HepG2 (cell line): ENCODE results near the gene PCYT2. TPM values are rescaled to one million over a fixed set of nuclear protein-coding genes. Genes with fewer than 3 reads are reported as not detected.

Experiments used
- EED ChIP-seq: sonication (generic); formaldehyde crosslinking; IDR thresholded peaks from 2 replicates; pipeline ENCODE4 v1.5.0; 2020; ENCODE audit warnings: mild to moderate bottlenecking, missing genetic modification reagents
- HMGXB3 ChIP-seq: sonication (generic); formaldehyde crosslinking; IDR thresholded peaks from 2 replicates; pipeline ENCODE4 v1.4.0; 2020; ENCODE audit warnings: missing genetic modification reagents, borderline replicate concordance
- HOXA9 ChIP-seq: sonication (generic); formaldehyde crosslinking; IDR thresholded peaks from 2 replicates; pipeline ENCODE4 v1.8.1; 2022; ENCODE audit warnings: missing genetic modification reagents, mild to moderate bottlenecking, moderate library complexity, borderline replicate concordance
- NCOA1 ChIP-seq: sonication (generic); formaldehyde crosslinking; IDR thresholded peaks from 2 replicates; pipeline ENCODE4 v1.9.0; 2021; ENCODE audit warnings: missing genetic modification reagents
- TRIM24 ChIP-seq: sonication (generic); formaldehyde crosslinking; IDR thresholded peaks from 2 replicates; pipeline ENCODE4 v1.8.0; 2022; ENCODE audit warnings: mild to moderate bottlenecking, missing genetic modification reagents
- YEATS4 ChIP-seq: sonication (generic); formaldehyde crosslinking; IDR thresholded peaks from 2 replicates; pipeline ENCODE4 v1.4.0; 2020; ENCODE audit warnings: missing genetic modification reagents, borderline replicate concordance
- ZNF235 ChIP-seq: sonication (generic); formaldehyde crosslinking; IDR thresholded peaks from 2 replicates; pipeline ENCODE4 v1.8.1; 2023; ENCODE audit warnings: mild to moderate bottlenecking, missing genetic modification reagents, borderline replicate concordance
- ZNF607 ChIP-seq: sonication (generic); formaldehyde crosslinking; IDR thresholded peaks from 2 replicates; pipeline ENCODE4 v1.5.1; 2020; ENCODE audit warnings: missing genetic modification reagents, mild to moderate bottlenecking, borderline replicate concordance
- ZNF710 ChIP-seq: sonication (generic); formaldehyde crosslinking; IDR thresholded peaks from 2 replicates; pipeline ENCODE4 v1.5.0; 2020; ENCODE audit warnings: mild to moderate bottlenecking, missing genetic modification reagents, borderline replicate concordance
- ZNF777 ChIP-seq: sonication (generic); formaldehyde crosslinking; IDR thresholded peaks from 2 replicates; pipeline ENCODE4 v1.4.0; 2020; ENCODE audit warnings: missing genetic modification reagents
- ZNF850 ChIP-seq: sonication (generic); formaldehyde crosslinking; conservative IDR thresholded peaks from 2 replicates; pipeline ENCODE4 v1.9.0; 2021; ENCODE audit warnings: mild to moderate bottlenecking, missing genetic modification reagents
- polyA plus RNA-seq, 8 experiments: library from polyadenylated mRNA; depleted of rRNA in 3 of 8; stranded (reverse) in 7 of 8; unstranded in 1 of 8; fragments of >200 nt; fragmentation: Illumina TruSeq in 4 of 8; extraction: Trizol in 4 of 8; gene quantifications; 2 replicates each; pipeline versions ENCODE4 v1.2.1 to v1.2.3, GENCODE V29; 2011 to 2016; ENCODE audit warnings: low read depth in 4 of 8, missing spikeins in 1 of 8, mixed read lengths in 1 of 8; ENCODE audit not compliant: insufficient read depth in 1 of 8
- total RNA-seq, 5 experiments: library from RNA; depleted of rRNA; stranded (reverse); fragments of >200 nt; fragmentation: Illumina TruSeq; extraction: Trizol; gene quantifications; 2 replicates each; pipeline ENCODE4 v1.2.3, GENCODE V29; 2016; ENCODE audit warnings: low read depth in 1 of 5
- TF ChIP-seq, protein P1 (sequence below): sonication (generic); formaldehyde crosslinking; IDR thresholded peaks from 2 replicates; pipeline ENCODE4 v1.9.0; 2021; ENCODE audit warnings: mild to moderate bottlenecking, missing genetic modification reagents
- TF ChIP-seq, protein P2 (sequence below): sonication (generic); formaldehyde crosslinking; IDR thresholded peaks from 2 replicates; pipeline ENCODE4 v1.5.0; 2020; ENCODE audit warnings: mild to moderate bottlenecking, missing genetic modification reagents

PCYT2 gene
- total and polyA plus RNA-seq, 2 of the 13 experiments (the other 11 are each of a cell fraction or from before 2014, with no cell fraction given), result 147 to 297 TPM

DNA sequence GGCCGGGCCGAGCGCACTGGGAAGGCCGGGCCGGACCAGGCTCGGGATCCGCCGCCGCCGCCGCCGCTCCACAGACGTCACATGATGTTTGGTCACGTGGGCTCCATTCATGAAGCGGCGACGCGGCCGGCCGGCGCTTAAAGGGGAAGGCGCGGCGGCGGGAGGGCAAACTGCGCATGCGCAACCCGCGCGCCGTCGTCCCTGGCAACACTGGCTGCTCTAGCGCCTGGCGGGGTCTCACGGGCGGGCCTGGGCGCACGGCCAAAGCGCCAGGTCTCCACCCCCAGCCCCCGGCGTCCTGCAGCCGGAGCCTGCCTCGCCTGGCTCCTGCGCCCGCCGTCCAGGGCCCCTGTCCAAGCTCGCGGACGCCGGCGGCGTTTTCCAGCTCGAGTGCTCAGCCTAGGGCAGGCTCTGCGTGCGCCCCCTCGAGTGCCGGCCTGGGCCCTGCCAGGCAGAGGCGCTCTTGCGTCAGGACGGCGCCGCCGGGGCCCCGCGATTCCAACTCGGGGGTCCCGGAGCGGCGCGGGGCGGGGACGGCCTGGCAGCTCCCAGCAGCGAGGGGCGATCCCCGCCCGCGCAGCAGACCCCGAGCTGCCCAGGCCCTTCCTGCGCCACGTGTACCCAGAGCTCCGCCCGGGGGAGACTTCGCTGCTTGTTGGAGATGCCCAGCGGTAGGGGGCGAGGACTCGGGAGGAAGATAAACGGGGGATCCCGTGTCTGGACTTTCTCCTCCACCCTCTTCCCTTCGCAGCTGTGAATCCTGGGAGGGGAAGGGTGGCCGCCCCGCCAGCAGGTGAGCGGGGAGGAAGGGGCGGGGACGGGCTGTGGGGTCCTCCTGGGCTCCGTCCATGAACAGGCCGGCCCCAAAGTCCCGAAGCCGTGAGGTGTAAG lies 16.7 kb upstream of the PCYT2 start, which contains the start of gene MAFG (continued):
- peak; percentile 16; the same call in 1 of the 2 replicates for TF ChIP-seq HMGXB3 (CRISPR knock-in tag)
- TF ChIP-seq, protein P1, sequence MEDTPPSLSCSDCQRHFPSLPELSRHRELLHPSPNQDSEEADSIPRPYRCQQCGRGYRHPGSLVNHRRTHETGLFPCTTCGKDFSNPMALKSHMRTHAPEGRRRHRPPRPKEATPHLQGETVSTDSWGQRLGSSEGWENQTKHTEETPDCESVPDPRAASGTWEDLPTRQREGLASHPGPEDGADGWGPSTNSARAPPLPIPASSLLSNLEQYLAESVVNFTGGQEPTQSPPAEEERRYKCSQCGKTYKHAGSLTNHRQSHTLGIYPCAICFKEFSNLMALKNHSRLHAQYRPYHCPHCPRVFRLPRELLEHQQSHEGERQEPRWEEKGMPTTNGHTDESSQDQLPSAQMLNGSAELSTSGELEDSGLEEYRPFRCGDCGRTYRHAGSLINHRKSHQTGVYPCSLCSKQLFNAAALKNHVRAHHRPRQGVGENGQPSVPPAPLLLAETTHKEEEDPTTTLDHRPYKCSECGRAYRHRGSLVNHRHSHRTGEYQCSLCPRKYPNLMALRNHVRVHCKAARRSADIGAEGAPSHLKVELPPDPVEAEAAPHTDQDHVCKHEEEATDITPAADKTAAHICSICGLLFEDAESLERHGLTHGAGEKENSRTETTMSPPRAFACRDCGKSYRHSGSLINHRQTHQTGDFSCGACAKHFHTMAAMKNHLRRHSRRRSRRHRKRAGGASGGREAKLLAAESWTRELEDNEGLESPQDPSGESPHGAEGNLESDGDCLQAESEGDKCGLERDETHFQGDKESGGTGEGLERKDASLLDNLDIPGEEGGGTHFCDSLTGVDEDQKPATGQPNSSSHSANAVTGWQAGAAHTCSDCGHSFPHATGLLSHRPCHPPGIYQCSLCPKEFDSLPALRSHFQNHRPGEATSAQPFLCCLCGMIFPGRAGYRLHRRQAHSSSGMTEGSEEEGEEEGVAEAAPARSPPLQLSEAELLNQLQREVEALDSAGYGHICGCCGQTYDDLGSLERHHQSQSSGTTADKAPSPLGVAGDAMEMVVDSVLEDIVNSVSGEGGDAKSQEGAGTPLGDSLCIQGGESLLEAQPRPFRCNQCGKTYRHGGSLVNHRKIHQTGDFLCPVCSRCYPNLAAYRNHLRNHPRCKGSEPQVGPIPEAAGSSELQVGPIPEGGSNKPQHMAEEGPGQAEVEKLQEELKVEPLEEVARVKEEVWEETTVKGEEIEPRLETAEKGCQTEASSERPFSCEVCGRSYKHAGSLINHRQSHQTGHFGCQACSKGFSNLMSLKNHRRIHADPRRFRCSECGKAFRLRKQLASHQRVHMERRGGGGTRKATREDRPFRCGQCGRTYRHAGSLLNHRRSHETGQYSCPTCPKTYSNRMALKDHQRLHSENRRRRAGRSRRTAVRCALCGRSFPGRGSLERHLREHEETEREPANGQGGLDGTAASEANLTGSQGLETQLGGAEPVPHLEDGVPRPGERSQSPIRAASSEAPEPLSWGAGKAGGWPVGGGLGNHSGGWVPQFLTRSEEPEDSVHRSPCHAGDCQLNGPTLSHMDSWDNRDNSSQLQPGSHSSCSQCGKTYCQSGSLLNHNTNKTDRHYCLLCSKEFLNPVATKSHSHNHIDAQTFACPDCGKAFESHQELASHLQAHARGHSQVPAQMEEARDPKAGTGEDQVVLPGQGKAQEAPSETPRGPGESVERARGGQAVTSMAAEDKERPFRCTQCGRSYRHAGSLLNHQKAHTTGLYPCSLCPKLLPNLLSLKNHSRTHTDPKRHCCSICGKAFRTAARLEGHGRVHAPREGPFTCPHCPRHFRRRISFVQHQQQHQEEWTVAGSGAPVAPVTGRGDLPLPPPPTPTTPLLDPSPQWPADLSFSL (CRISPR knock-in tag), result no peak
- peak; percentile 67; the same call in 1 of the 2 replicates for TF ChIP-seq ZNF710 (CRISPR knock-in tag)
- peak; percentile 66 for TF ChIP-seq EED
- peak; percentile 91; the same call in 1 of the 2 replicates for TF ChIP-seq YEATS4
- no peak for TF ChIP-seq TRIM24 (CRISPR knock-in tag)
- TF ChIP-seq ZNF607 (CRISPR knock-in tag), result no peak; the same call in 1 of the 2 replicates
- TF ChIP-seq ZNF235 (CRISPR knock-in tag), result peak; percentile 94
- TF ChIP-seq, protein P2, sequence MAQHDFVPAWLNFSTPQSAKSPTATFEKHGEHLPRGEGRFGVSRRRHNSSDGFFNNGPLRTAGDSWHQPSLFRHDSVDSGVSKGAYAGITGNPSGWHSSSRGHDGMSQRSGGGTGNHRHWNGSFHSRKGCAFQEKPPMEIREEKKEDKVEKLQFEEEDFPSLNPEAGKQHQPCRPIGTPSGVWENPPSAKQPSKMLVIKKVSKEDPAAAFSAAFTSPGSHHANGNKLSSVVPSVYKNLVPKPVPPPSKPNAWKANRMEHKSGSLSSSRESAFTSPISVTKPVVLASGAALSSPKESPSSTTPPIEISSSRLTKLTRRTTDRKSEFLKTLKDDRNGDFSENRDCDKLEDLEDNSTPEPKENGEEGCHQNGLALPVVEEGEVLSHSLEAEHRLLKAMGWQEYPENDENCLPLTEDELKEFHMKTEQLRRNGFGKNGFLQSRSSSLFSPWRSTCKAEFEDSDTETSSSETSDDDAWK (CRISPR knock-in tag), result no peak
- 0 out of 2 replicates have a peak, but pooled peaks have one; percentile 13 for TF ChIP-seq NCOA1 (CRISPR knock-in tag)
- no peak for TF ChIP-seq ZNF850 (CRISPR knock-in tag)
- peak; percentile 100 for TF ChIP-seq ZNF777
- no peak for TF ChIP-seq HOXA9
